Activated CD4-positive, alpha-beta T cell treated with anti-CD3 and anti-CD28 coated beads, Interleukin-2, amount 50 U/mL, for 24 hours (primary cell): ENCODE data around the gene C13orf46.

Experiments used
- DNase-seq, 2 donors: peaks; one replicate each; pipeline ENCODE4 v3.0.0-alpha.2; 2020; ENCODE audit warnings: low read depth in 1 of 2, low spot score in 1 of 2

The C13orf46 gene

GRCh38 chr13:113939944-113940297 is 34.0 kb downstream of the C13orf46 start:
- DNase-seq, result no peak

GRCh38 chr13:113939129-113939943 is 34.5 kb downstream of the C13orf46 start:
- DNase-seq, result no peak

- DNase-seq, result no peak
These were observed 35.2 kb downstream of the C13orf46 start for GRCh38 chr13:113938716-113939115.

GRCh38 chr13:113938246-113938645 is 35.6 kb downstream of the C13orf46 start:
- DNase-seq, result no peak

- DNase-seq, result no peak
These were observed 36.2 kb downstream of the C13orf46 start for GRCh38 chr13:113937527-113938180.

- DNase-seq, result no peak
These were observed 36.8 kb downstream of the C13orf46 start for GRCh38 chr13:113937073-113937472.

GRCh38 chr13:113936166-113936965 is 37.5 kb downstream of the C13orf46 start:
- DNase-seq, result no peak

GRCh38 chr13:113935001-113935844 is 38.7 kb downstream of the C13orf46 start:
- DNase-seq, result no peak

- no peak for DNase-seq
These were observed 39.3 kb downstream of the C13orf46 start for GRCh38 chr13:113934576-113934975.

GRCh38 chr13:113933901-113934300 is 40.0 kb downstream of the C13orf46 start:
- no peak for DNase-seq

- DNase-seq, result no peak
These were observed 41.9 kb downstream of the C13orf46 start for GRCh38 chr13:113931841-113932459.

GRCh38 chr13:113930671-113931637 is 42.9 kb downstream of the C13orf46 start:
- peak in 1 of 2 donors; percentile 24 for DNase-seq

- no peak for DNase-seq
These were observed 44.0 kb downstream of the C13orf46 start for GRCh38 chr13:113929628-113930615.

GRCh38 chr13:113928685-113929627 is 44.9 kb downstream of the C13orf46 start:
- no peak for DNase-seq

GRCh38 chr13:113927661-113928581 is 46.0 kb downstream of the C13orf46 start:
- DNase-seq, result no peak
